ENCODE measurements around the gene ENKUR.

DNA sequence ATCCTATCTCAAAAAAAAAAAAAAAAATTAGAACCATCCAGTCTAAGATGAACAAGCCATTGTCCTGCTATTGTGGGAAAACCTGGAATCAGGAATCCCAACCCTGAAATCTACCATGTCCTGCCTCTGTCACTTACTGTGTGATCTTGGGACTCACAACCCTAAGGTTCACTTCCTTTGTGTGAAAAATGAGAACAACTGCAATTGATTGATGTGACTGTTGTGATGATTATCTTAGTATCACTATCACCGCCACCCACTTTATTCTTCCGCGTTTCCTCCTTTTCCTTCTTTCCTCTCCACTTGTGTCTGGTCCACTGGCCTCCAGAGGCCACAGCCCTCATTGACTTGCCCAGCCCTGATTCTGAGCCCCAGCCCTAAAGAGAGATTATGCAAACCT is 50.9 kb downstream of the ENKUR start:
- no peak for TF ChIP-seq REST (IDR thresholded peaks at IDR 0.05; ENCODE audit: unreplicated experiment)
- TF ChIP-seq CTCF (conservative IDR thresholded peaks at IDR 0.05; ENCODE audit: low read depth in 2 of 2) = no peak
- TF ChIP-seq POLR2AphosphoS5 (IDR thresholded peaks at IDR 0.05; ENCODE audit: low read depth) = no peak
- TF ChIP-seq NANOG (IDR thresholded peaks at IDR 0.05; ENCODE audit: borderline replicate concordance) = no peak
- no peak for TF ChIP-seq CREB1 (CRISPR knock-in tag; IDR thresholded peaks at IDR 0.05; ENCODE audit: low read depth)
- no peak for TF ChIP-seq JUNB (IDR thresholded peaks at IDR 0.05; ENCODE audit: unreplicated experiment)
- TF ChIP-seq, protein P1, sequence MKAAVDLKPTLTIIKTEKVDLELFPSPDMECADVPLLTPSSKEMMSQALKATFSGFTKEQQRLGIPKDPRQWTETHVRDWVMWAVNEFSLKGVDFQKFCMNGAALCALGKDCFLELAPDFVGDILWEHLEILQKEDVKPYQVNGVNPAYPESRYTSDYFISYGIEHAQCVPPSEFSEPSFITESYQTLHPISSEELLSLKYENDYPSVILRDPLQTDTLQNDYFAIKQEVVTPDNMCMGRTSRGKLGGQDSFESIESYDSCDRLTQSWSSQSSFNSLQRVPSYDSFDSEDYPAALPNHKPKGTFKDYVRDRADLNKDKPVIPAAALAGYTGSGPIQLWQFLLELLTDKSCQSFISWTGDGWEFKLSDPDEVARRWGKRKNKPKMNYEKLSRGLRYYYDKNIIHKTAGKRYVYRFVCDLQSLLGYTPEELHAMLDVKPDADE (IDR thresholded peaks at IDR 0.05) = no peak
- no peak for TF ChIP-seq ZNF331 (CRISPR knock-in tag; IDR thresholded peaks at IDR 0.05; ENCODE audit: low read depth)
- no peak for TF ChIP-seq STAT1 (IDR thresholded peaks at IDR 0.05; ENCODE audit: unreplicated experiment)

Measured in GM23338 (cell line).